Measurements from ENCODE around the gene TSSK6.

TSSK6 gene

GRCh38 chr19:19520989-19521388, 5.6 kb upstream of the TSSK6 start:
- no peak for DNase-seq (ENCODE audit: extremely low read depth, insufficient read length)
- no peak for TF ChIP-seq CTCF (IDR thresholded peaks at IDR 0.05; ENCODE audit: insufficient read depth, low read length, poor library complexity, severe bottlenecking)
- H3K4me3 ChIP-seq (replicated peaks; ENCODE audit: low read depth, low read length) = no peak overlapping the region
- H3K36me3 ChIP-seq (ENCODE audit: control insufficient read depth, insufficient read depth, low read length) = peaks cover 9% of the 10 kb centered on the region
- H3K27me3 ChIP-seq (replicated peaks; ENCODE audit: control insufficient read depth, insufficient read depth, low read length) = no peaks in the 10 kb centered on the region

GRCh38 chr19:19517235-19517619, 1.9 kb upstream of the TSSK6 start:
- H3K4me3 ChIP-seq (replicated peaks; ENCODE audit: low read depth, low read length) = peak overlapping the region; percentile 92
- DNase-seq (ENCODE audit: extremely low read depth, insufficient read length) = no peak
- TF ChIP-seq CTCF (IDR thresholded peaks at IDR 0.05; ENCODE audit: insufficient read depth, low read length, poor library complexity, severe bottlenecking) = no peak
- H3K27me3 ChIP-seq (replicated peaks; ENCODE audit: control insufficient read depth, insufficient read depth, low read length) = no peaks in the 10 kb centered on the region
- H3K36me3 ChIP-seq (ENCODE audit: control insufficient read depth, insufficient read depth, low read length) = peaks cover 9% of the 10 kb centered on the region

- Histone ChIP-seq H3K4me3 (replicated peaks; ENCODE audit: low read depth, low read length) (peak within 1 kb of the TSS; percentile 92), H3K36me3 (ENCODE audit: control insufficient read depth, insufficient read depth, low read length) (peaks cover 9% of the 10 kb centered on the region), H3K27me3 (replicated peaks; ENCODE audit: control insufficient read depth, insufficient read depth, low read length) (no peaks in the 10 kb centered on the region)
- peak; percentile 94 for DNase-seq (ENCODE audit: extremely low read depth, insufficient read length)
- TF ChIP-seq CTCF (IDR thresholded peaks at IDR 0.05; ENCODE audit: insufficient read depth, low read length, poor library complexity, severe bottlenecking) = no peak
Observed at GRCh38 chr19:19515642-19516519, 533 bp upstream of the TSSK6 start, which contains the start of gene NDUFA13. TSS of gene NDUFA13 (plus strand) at chr19:19516225. CDS start at chr19:19516239, 14 bp downstream.

GRCh38 chr19:19514215-19514657, 1.1 kb downstream of the TSSK6 start:
- DNase-seq (ENCODE audit: extremely low read depth, insufficient read length) = no peak
- Histone ChIP-seq H3K27me3 (replicated peaks; ENCODE audit: control insufficient read depth, insufficient read depth, low read length) (no peaks in the 10 kb centered on the region), H3K36me3 (ENCODE audit: control insufficient read depth, insufficient read depth, low read length) (peaks cover 3% of the 10 kb centered on the region), H3K4me3 (replicated peaks; ENCODE audit: low read depth, low read length) (no peak overlapping the region)
- no peak for TF ChIP-seq CTCF (IDR thresholded peaks at IDR 0.05; ENCODE audit: insufficient read depth, low read length, poor library complexity, severe bottlenecking)

GRCh38 chr19:19513682-19514081, 1.7 kb downstream of the TSSK6 start:
- no peak for DNase-seq (ENCODE audit: extremely low read depth, insufficient read length)
- TF ChIP-seq CTCF (IDR thresholded peaks at IDR 0.05; ENCODE audit: insufficient read depth, low read length, poor library complexity, severe bottlenecking) = no peak
- Histone ChIP-seq H3K27me3 (replicated peaks; ENCODE audit: control insufficient read depth, insufficient read depth, low read length) (no peaks in the 10 kb centered on the region), H3K36me3 (ENCODE audit: control insufficient read depth, insufficient read depth, low read length) (no peaks in the 10 kb centered on the region), H3K4me3 (replicated peaks; ENCODE audit: low read depth, low read length) (no peak overlapping the region)
